Kidney epithelial cell (primary cell): ENCODE results near the gene KCNK6. TPM values are rescaled to one million over a fixed set of nuclear protein-coding genes. Genes with fewer than 3 reads are reported as not detected.

Experiments used
- DNase-seq: peaks from one replicate; pipeline ENCODE4 v3.0.0-alpha.2; 2010; ENCODE audit warnings: low read depth
- H3K27me3 ChIP-seq: 2 replicates; pipeline ENCODE4 v1.6.0; 2011; ENCODE audit warnings: low read length; ENCODE audit not compliant: control insufficient read depth, insufficient read depth
- H3K36me3 ChIP-seq: 2 replicates; pipeline ENCODE4 v1.5.1; 2011; ENCODE audit warnings: low read length; ENCODE audit not compliant: control insufficient read depth, insufficient read depth
- H3K4me3 ChIP-seq: 2 replicates; pipeline ENCODE4 v1.5.1; 2011; ENCODE audit warnings: low read depth, mild to moderate bottlenecking, control low read depth, low read length
- total RNA-seq: library from RNA; depleted of rRNA; stranded (reverse); fragments of >200 nt; gene quantifications from 2 replicates; pipeline ENCODE4 v1.2.3, GENCODE V29; 2015
- TF ChIP-seq, protein P1 (sequence below): IDR thresholded peaks from 2 replicates; pipeline ENCODE4 v1.5.1; 2011; ENCODE audit warnings: mild to moderate bottlenecking, moderate library complexity, low read length, control low read depth, inconsistent platforms; ENCODE audit not compliant: insufficient read depth, poor library complexity, severe bottlenecking

The KCNK6 gene
- total RNA-seq, 1 donor from 2014 or later: 3.6 TPM

DNA sequence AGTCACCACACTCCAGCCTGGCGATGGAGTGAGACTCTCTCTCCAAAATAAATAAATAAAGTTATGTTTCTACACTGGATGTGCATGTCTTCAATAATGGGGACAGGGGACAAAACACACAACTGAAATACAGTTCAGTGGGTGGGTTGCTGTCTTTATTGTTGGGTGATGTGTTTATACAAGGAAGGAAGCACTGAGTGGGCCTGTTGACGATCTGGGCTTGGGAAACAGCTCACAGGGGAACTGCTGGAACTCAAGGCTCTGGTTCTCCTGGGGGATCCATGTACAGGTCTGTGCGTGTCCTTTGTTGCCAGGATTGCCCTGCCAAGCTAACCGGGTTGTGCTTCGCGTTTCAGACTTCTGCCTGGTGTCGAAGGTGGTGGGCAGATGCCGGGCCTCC is 36.4 kb upstream of the KCNK6 start:
- TF ChIP-seq, protein P1, sequence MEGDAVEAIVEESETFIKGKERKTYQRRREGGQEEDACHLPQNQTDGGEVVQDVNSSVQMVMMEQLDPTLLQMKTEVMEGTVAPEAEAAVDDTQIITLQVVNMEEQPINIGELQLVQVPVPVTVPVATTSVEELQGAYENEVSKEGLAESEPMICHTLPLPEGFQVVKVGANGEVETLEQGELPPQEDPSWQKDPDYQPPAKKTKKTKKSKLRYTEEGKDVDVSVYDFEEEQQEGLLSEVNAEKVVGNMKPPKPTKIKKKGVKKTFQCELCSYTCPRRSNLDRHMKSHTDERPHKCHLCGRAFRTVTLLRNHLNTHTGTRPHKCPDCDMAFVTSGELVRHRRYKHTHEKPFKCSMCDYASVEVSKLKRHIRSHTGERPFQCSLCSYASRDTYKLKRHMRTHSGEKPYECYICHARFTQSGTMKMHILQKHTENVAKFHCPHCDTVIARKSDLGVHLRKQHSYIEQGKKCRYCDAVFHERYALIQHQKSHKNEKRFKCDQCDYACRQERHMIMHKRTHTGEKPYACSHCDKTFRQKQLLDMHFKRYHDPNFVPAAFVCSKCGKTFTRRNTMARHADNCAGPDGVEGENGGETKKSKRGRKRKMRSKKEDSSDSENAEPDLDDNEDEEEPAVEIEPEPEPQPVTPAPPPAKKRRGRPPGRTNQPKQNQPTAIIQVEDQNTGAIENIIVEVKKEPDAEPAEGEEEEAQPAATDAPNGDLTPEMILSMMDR: no peak
- H3K36me3 ChIP-seq: peaks cover 1% of the 10 kb centered on the region
- no peaks in the 10 kb centered on the region for H3K27me3 ChIP-seq

GRCh38 chr19:38284422-38284821 is 35.2 kb upstream of the KCNK6 start:
- Histone ChIP-seq H3K4me3 (no peak overlapping the region), H3K27me3 (no peaks in the 10 kb centered on the region), H3K36me3 (peaks cover 3% of the 10 kb centered on the region)
- no peak for DNase-seq
- TF ChIP-seq, protein P1: no peak

More for the DNA sequence above, 36.4 kb upstream of the KCNK6 start:
- no peak for DNase-seq
- H3K4me3 ChIP-seq: no peak overlapping the region

DNA sequence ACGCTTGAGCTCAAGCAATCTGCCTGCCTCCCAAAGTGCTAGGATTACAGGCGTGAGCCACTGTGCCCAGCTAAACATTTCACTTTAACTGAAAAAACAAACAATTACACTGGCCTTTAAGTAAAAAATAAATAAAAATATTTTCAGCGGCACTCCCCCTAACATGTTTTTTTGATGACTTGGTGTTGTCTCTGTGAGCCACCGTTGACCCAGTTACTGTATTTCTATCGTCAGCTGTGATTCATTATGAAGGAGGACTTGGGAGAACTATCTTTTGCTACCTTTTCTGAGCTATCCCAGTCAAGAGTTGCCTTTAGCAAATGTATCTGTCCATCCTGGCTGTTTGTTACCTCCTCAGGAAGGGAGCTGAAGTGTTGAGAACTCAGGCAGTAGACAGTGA is 34.1 kb upstream of the KCNK6 start:
- Histone ChIP-seq H3K4me3 (no peak overlapping the region), H3K36me3 (peaks cover 4% of the 10 kb centered on the region), H3K27me3 (no peaks in the 10 kb centered on the region)
- no peak for DNase-seq
- TF ChIP-seq, protein P1: no peak

GRCh38 chr19:38287604-38288003 is 32.0 kb upstream of the KCNK6 start:
- Histone ChIP-seq H3K4me3 (no peak overlapping the region), H3K27me3 (no peaks in the 10 kb centered on the region), H3K36me3 (peaks cover 4% of the 10 kb centered on the region)
- no peak for DNase-seq
- TF ChIP-seq, protein P1: no peak

DNA sequence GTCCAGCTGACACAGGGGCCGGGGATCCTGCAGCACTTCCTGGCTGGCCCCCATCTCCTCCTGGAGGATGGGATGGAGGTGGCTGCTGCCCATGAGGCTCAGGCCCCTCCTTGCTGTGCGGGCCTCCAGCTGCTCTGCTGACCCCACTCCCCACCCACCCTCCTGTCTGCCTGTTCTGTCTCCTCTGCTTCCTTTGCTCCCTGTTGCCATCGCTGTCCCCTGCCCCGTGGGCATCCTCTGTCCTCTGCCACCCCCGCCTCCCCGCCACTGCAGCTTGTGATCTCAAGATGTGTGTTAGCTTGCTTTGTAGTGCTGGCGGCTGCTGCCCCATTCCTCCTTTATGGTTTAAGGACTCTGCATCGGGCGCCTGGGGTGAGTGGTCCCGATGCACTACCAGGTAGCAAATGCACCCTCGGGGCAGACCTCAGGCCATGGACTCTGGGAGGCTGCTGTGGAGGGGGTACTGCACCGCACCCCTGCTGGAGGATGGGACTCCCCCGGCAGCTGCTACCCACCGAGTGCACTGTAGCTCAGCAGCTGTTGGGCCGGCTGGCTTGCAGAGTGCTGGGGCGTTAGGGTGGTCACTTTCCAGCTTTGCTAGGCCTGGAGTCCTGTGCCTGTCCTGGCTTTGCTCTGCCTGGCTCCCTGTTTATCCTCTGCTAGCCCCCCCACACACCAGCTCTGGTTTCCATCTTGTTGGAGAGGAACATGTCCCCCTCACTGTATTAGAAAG is 31.4 kb upstream of the KCNK6 start:
- no peak overlapping the region for H3K4me3 ChIP-seq
- TF ChIP-seq, protein P1: no peak
- H3K36me3 ChIP-seq: peaks cover 4% of the 10 kb centered on the region
- DNase-seq: no peak
- H3K27me3 ChIP-seq: no peaks in the 10 kb centered on the region

DNA sequence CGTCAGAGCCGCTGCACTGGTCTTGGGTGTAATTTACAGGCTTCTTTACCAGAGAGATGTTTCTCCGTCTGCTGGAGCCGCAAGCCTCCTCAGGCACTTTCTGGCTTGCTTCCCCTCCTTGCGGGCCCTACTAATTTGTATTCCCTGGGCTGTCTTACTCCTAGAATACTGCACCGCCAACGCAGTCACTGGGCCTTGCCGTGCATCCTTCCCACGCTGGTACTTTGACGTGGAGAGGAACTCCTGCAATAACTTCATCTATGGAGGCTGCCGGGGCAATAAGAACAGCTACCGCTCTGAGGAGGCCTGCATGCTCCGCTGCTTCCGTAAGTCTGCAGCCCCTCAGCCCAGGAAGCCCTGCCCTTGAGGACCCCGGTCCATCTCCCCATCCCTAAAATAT is 29.7 kb upstream of the KCNK6 start:
- DNase-seq: no peak
- no peaks in the 10 kb centered on the region for H3K27me3 ChIP-seq
- peaks cover 3% of the 10 kb centered on the region for H3K36me3 ChIP-seq
- H3K4me3 ChIP-seq: no peak overlapping the region
- TF ChIP-seq, protein P1: no peak
